ENCODE data around the gene DNAH1. TPM values are rescaled to one million over a fixed set of nuclear protein-coding genes. Genes with fewer than 3 reads are reported as not detected.
"Not testable (repeated sequence)": the region's sequence is repeated elsewhere in the genome, so short reads cannot be mapped to it uniquely, and the experiment has no call there.

Gene DNAH1
- 4.7 and 4.8 TPM in 2 replicates for total RNA-seq

DNA sequence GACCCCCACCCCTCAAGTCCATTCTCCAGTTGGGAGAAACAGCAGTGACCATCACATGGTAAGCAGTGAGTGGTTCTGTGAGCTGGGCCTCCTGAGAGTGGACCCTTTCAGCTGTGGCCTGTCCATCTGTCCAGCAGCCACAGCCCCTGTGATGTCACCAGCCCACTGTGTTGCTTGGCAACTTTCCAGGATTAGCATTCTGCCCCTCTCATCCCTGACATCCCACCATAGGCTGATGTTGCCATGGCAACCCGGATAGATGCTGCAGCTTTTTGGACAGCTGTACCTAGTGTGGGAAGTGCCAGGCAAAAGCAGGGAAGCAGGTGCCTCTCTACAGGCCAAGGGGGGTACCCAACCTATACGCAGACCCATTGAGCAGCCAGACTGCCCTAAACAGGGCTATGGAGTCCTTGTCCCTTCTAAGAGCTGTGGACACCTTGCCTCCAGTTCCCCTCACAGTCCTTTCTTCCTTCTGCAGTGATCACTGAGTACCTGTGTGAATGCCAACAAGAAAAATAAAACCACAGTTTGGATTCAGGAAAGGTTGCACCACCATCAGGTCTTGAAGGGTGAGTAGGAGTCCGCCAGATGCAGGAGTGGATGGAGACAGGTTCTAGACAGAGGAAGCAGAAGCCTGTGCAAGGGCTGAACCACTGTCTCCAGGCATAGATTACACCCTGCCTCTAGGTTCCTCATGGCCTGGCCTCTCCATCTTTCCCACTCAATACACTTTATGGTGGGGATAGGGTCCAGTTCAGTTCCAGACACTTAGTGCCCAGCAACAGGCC, at the start of gene DNAH1:
Gene DNAH1, plus strand, starts transcription at position 343 of the 788 bp plus-strand sequence. CDS start 6,124 bp downstream, outside the sequence.
- TF ChIP-seq, protein P1, sequence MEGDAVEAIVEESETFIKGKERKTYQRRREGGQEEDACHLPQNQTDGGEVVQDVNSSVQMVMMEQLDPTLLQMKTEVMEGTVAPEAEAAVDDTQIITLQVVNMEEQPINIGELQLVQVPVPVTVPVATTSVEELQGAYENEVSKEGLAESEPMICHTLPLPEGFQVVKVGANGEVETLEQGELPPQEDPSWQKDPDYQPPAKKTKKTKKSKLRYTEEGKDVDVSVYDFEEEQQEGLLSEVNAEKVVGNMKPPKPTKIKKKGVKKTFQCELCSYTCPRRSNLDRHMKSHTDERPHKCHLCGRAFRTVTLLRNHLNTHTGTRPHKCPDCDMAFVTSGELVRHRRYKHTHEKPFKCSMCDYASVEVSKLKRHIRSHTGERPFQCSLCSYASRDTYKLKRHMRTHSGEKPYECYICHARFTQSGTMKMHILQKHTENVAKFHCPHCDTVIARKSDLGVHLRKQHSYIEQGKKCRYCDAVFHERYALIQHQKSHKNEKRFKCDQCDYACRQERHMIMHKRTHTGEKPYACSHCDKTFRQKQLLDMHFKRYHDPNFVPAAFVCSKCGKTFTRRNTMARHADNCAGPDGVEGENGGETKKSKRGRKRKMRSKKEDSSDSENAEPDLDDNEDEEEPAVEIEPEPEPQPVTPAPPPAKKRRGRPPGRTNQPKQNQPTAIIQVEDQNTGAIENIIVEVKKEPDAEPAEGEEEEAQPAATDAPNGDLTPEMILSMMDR (IDR thresholded peaks at IDR 0.05; ENCODE audit: insufficient read depth, low read depth, low read length): no peak
- no peak within 1 kb of the TSS for H3K4me3 ChIP-seq (ENCODE audit: low read depth, low read length)
- no peak for DNase-seq (ENCODE audit: low read depth)

DNA sequence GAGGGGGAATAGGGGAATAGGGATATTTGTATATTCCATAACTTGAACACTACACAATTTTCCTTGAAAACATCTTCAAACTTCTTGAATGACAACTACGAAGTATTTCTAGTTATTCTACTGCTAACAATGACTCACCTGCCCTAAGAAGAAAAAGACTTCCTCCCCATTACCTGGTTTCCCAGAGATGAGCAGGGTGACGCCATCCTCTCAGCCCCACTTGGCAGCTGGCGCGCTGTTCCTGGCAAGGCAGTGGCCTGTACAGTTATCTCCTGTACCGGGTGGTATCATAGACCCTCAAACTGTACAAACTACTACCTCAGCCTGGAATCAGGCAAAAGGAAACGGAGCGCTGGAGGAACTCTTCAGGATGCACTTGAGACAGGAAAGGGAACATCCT, 48.1 kb upstream of the DNAH1 start:
- DNase-seq (ENCODE audit: low read depth): no peak
- TF ChIP-seq, protein P1 (IDR thresholded peaks at IDR 0.05; ENCODE audit: insufficient read depth, low read depth, low read length): no peak
- H3K4me3 ChIP-seq (ENCODE audit: low read depth, low read length): no peak overlapping the region

DNA sequence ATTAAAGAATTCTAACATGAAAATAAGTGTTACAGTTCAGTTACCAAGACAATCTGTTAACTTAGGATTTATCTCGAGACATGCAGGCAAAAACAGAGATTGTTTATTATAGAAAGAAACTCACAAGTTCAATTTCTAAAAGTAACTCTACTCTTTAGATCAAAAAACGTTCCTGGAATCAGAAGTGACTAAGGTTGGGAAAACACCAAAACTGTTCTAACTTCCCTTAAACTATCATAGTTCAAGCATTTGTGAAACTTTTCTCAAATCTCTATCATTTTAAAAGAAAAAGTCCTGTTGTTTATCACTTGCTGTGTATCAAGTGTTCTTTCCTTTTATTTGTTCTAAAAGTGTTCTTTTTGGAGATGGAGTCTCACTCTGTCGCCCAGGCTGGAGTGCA, 46.3 kb upstream of the DNAH1 start:
- DNase-seq (ENCODE audit: low read depth): no peak
- no peak overlapping the region for H3K4me3 ChIP-seq (ENCODE audit: low read depth, low read length)
- TF ChIP-seq, protein P1 (IDR thresholded peaks at IDR 0.05; ENCODE audit: insufficient read depth, low read depth, low read length): no peak

DNA sequence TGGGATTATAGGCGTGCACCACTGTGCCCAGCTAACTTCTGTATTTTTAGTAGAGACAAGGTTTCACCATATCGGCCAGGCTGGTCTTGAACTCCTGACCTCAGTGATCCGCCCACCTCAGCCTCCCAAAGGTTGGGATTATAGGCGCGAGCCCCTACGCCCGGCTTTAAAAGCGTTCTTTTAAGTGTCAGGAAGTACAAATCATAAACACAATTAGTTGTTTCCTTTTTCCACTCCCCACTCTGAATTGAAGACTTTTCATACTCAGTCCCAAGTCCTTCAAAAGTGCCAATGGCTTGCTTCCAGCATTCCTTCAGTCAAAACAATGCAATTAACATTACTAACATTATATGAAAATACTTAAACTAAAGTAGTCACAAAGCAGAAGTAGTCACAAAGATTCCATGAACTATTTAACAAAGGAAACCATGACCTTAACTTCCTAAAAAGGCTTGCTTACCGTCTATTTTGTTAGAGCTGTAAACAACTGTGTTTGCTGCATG, 45.8 kb upstream of the DNAH1 start:
- H3K4me3 ChIP-seq (ENCODE audit: low read depth, low read length): no peak overlapping the region
- peak; percentile 49 for DNase-seq (ENCODE audit: low read depth)
- TF ChIP-seq, protein P1 (IDR thresholded peaks at IDR 0.05; ENCODE audit: insufficient read depth, low read depth, low read length): no peak

GRCh38 chr3:52272172-52272571, 43.9 kb upstream of the DNAH1 start:
- not testable (repeated sequence) for H3K4me3 ChIP-seq (ENCODE audit: low read depth, low read length); DNase-seq (ENCODE audit: low read depth)

DNA sequence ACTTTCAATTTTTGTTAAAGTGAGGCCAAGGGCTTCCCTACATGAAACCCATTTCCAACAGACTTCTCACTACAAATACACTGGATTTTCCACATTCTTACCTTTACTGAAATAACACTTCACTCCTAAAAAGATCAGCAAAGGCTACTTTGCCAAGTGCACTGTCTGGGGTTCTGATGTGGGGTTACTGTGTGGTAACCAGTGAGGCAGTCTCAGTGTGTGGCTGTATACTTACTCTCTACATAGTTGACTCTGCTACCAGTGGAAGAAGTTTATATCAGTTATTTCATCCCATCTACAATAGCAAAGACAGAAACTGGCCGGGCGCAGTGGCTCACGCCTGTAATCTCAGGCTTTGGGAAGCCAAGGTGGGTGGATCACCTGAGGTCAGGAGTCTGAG, 43.3 kb upstream of the DNAH1 start:
- no peak overlapping the region for H3K4me3 ChIP-seq (ENCODE audit: low read depth, low read length)
- TF ChIP-seq, protein P1 (IDR thresholded peaks at IDR 0.05; ENCODE audit: insufficient read depth, low read depth, low read length): no peak
- DNase-seq (ENCODE audit: low read depth): no peak

- not testable (repeated sequence) for DNase-seq (ENCODE audit: low read depth); H3K4me3 ChIP-seq (ENCODE audit: low read depth, low read length)
These were observed 41.3 kb upstream of the DNAH1 start for GRCh38 chr3:52274781-52275180.

Measured in fibroblast of villous mesenchyme (primary cell).